Erythroblast (primary cell): ENCODE data around the gene CACNA2D4.

Experiments
- DNase-seq, 2 experiments: peaks; one replicate each; lab custom pipeline; 2025; lab: John Stamatoyannopoulos, UW
- GATA1 ChIP-seq: IDR thresholded peaks from 2 replicates; pipeline ENCODE4 v1.6.1; 2011; ENCODE audit warnings: low read depth, mild to moderate bottlenecking, control low read depth, low read length, moderate library complexity
- POLR2A ChIP-seq: IDR thresholded peaks from 2 replicates; pipeline ENCODE4 v1.6.1; 2011; ENCODE audit warnings: mild to moderate bottlenecking, low read length

CACNA2D4 gene

DNA sequence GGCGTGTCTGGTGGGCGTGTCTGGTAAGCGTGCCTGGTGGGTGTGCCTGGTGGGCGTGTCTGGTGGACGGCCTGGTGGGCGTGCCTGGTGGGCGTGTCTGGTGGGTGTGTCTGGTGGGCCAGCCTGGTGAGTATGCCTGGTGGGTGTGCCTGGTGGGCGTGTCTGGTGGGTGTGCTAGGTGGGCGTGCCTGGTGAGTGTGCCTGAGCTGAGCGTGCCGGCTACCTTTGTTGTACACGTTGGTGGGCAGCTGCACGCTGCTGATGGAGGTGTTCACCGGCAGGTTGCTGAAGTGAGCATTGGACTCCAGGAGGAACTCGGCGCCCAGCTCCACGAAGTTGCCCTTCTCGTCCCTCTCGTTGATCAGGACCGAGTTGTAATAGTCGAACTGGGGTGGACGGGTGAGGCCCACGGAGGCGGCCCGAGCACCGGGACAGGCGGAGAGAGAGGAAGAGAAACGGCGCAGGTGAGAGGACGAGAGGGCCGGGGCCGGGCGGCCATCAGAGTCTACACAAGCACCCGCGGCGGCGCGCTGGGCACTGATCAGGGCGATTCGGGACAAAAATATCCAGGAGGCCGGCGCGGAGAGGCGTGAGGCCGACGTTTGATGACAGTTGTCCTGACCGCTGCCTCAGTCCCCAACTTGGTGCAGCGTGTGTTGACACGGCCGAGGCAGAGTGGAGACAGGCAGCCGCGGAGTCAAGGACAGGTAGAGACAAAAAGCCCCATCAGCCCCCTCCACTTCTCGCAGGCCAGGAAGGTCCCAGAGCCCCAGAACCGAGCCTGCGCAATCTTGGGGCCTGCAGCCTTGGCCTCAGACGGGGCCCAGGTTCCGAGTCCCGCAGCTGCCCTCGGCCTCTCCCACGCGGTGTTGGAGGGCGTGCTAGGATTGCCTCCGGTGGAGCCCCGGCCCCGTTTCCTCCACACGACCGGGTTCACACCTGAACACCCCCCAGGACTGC, 10.5 kb downstream of the CACNA2D4 start:
- peak; percentile 70 to 74 for DNase-seq
- TF ChIP-seq POLR2A, result no peak
- no peak for TF ChIP-seq GATA1

GRCh38 chr12:1906579-1906978, 11.9 kb downstream of the CACNA2D4 start:
- DNase-seq, result no peak
- no peak for TF ChIP-seq POLR2A
- no peak for TF ChIP-seq GATA1

- peak in 1 of 2 experiments; percentile 24 for DNase-seq
- no peak for TF ChIP-seq GATA1
- no peak for TF ChIP-seq POLR2A
Measured at GRCh38 chr12:1904875-1905274, 13.6 kb downstream of the CACNA2D4 start.

DNA sequence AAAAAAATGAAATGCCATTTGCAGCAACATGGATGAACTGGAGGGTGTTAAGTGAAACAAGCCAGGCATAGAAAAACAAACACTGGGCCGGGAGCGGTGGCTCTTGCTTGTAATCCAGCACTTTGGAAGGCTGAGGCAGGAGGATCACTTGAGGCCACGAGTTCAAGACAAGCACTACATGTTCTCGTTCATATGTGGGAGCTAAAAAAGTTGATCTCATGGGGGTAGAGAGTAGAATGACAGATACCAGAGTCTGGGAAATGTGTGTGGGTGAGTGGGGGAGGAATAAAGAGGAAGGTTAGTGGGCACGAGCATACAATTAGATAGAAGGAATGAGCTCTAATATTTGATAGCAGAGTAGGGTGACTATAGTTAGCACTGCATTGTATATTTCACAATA, 21.5 kb downstream of the CACNA2D4 start:
- no peak for DNase-seq

GRCh38 chr12:1890810-1891209, 27.6 kb downstream of the CACNA2D4 start:
- TF ChIP-seq GATA1 (no peak), POLR2A (no peak)
- peak; percentile 28 to 49 for DNase-seq

More for the DNA sequence above, 21.5 kb downstream of the CACNA2D4 start:
- TF ChIP-seq POLR2A, result no peak
- no peak for TF ChIP-seq GATA1

DNA sequence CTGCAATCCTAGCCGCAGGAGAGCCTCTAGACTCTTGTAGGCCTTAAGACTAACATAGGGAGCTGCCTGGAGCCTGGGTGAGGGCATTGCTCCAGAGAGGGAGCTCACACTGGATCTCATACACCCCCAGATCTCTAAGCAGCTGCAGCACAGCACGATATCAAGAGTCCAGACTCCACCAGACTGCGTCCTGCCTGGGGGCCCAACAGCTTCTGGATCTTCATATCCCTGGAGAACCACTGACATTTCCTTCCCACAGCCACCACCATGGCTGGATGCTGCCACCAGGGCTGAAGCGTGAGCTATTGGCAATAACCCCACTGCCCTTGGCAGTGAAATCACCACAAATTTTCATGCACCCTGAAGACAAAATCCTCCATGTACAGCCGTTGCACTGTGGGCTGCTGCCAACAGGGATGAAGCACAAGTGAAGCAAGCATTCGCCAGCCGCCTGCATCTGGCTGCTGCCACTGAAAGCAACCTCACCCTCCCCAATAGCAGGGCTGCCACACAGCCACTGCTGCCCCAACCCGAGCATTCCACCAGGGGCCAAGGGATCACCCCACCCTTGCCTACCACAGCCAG, 28.2 kb downstream of the CACNA2D4 start:
- no peak for DNase-seq

GRCh38 chr12:1888923-1889322, 29.5 kb downstream of the CACNA2D4 start:
- DNase-seq, result no peak
- TF ChIP-seq GATA1 (no peak), POLR2A (no peak)

More for the DNA sequence above, 28.2 kb downstream of the CACNA2D4 start:
- TF ChIP-seq POLR2A (no peak), GATA1 (no peak)

DNA sequence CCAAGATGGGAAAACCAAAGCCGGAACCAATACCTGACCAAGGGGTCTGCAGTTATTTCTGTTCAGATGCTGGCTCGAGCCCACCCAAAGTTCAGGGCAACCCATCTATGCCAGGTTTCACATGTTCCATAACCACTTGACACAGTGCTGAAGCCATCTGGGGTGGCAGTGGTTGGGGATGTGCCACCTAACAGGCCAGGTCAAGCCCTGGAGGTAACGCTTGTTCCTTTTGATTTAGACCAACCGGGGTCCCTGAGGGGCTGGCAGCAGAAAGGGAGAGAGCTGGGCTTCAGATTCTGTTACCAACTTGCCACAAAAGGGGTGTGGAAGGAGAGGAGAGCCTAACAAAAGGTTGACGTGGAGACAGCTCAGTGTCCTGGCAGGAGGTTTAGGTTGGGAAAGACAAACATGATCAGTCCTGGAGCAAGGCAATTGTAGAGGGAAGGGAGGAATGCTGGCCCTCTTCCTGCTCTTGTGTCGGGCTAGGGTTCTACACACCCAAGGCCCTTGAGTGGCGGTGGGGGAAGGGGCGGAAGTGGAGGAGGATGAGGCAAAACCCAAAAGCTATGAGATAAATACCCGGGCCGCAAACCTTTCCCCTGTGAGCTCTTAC, 31.9 kb downstream of the CACNA2D4 start:
- no peak for DNase-seq
- no peak for TF ChIP-seq POLR2A
- TF ChIP-seq GATA1, result no peak

- DNase-seq, result peak; percentile 20 to 40
- TF ChIP-seq GATA1, result no peak
Measured at GRCh38 chr12:1885599-1886245, 32.7 kb downstream of the CACNA2D4 start.

DNA sequence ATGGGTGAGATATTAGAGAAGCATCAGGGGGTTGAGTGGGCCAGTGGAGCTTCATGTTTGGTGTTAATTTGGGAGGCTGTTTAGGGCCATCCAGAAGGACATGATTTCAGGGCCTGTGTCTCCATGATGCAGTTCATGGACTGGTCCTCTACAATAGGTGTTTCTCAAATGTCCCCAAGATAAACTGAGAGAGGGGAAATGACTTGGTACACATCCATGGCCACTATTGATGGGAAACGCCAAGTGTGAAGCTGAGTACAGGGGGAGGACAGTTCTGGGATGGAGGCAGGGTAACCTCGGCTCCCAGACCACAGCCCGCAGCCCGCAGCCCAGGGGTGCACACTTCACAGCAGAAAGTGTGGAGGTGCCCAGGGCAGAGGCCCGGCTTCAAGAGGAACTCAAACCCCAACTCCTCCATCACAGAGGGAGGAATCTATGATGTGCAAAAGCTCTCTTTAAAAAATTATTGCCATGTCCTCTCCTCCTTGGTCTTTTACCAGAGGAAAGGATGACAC, 33.3 kb downstream of the CACNA2D4 start:
- DNase-seq, result no peak
- no peak for TF ChIP-seq GATA1
- TF ChIP-seq POLR2A, result no peak

DNA sequence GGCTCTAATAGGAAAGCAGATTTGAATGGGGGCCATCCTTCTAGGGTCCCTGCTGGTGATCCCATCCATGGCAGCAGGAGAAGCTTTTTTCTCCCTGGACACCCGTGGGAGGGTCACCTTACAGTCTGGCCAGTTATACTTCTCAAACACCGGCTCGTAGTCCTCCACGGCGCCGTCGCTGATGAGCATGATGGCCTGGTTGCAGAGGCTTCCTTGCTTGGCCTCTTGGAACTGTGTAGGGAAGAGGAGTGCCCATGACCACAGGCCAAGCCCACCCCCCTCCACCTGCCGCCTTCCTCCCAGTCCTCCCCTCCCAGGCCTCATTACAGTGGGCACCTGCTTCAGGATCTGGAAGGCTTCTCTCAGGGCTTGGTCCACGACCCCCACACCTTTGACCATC, 33.8 kb downstream of the CACNA2D4 start:
- DNase-seq, result no peak
- TF ChIP-seq POLR2A (no peak), GATA1 (no peak)

GRCh38 chr12:1883513-1883912, 34.9 kb downstream of the CACNA2D4 start:
- DNase-seq, result no peak
- TF ChIP-seq GATA1 (no peak), POLR2A (no peak)

DNA sequence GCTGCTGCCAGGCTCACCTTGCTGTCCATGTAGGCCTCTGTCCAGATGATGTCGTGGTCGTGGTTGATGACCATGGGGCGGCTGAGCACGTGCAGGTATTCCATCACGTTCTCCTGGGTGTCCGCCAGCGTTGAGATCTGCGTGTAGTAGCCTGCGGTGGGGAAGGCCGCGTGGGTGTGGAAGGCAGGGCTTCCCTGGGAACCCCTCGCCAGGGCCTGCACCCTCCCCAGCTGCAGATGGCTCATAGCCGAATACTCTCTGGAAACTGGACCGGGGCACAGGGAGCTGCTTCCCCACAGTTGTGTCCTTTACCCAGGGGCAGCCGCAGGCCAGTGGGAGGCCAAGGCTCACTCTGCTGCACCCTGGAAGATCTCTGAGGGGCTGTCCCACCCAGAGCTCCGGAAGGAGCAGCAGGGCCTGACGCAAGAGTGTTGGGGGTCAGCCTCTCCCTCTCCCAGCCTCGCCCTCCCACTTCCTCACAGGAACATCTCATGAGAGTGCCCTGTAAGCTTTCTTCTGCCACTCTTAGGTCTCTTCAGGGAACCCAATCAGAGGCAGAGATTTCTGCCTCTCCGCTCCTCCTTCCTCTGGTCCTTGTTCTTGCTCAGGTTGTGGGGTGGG, 35.5 kb downstream of the CACNA2D4 start:
- TF ChIP-seq GATA1 (no peak), POLR2A (no peak)
- DNase-seq, result no peak

GRCh38 chr12:1882405-1882804, 36.0 kb downstream of the CACNA2D4 start:
- TF ChIP-seq POLR2A (no peak), GATA1 (no peak)
- no peak for DNase-seq
